Mucosa of rectum (tissue), 2 donors: ENCODE measurements around the gene TBX6.

Source experiments
- H3K27ac ChIP-seq, 2 donors: one replicate each; pipeline ENCODE4 v1.7.0; 2013; ENCODE audit warnings: inconsistent platforms in 2 of 2, low read depth in 2 of 2, low read length in 2 of 2
- H3K27me3 ChIP-seq, 2 donors: one replicate each; pipeline ENCODE4 v1.7.0; 2013; ENCODE audit warnings: low read length in 2 of 2; ENCODE audit not compliant: control insufficient read depth in 2 of 2, insufficient read depth in 2 of 2
- H3K36me3 ChIP-seq, 2 donors: one replicate each; pipeline ENCODE4 v1.7.0; 2013; ENCODE audit warnings: low read length in 2 of 2; ENCODE audit not compliant: control insufficient read depth in 2 of 2, insufficient read depth in 2 of 2
- H3K4me1 ChIP-seq, 2 donors: one replicate each; pipeline ENCODE4 v1.7.0; 2013; ENCODE audit warnings: low read length in 2 of 2, mild to moderate bottlenecking in 1 of 2; ENCODE audit not compliant: control insufficient read depth in 2 of 2, insufficient read depth in 2 of 2
- H3K4me3 ChIP-seq, 2 donors: one replicate each; pipeline ENCODE4 v1.7.0; 2013; ENCODE audit warnings: low read length in 2 of 2
- H3K9ac ChIP-seq, 2 donors: one replicate each; pipeline ENCODE4 v1.7.0; 2013; ENCODE audit warnings: low read length in 2 of 2, low read depth in 1 of 2, mild to moderate bottlenecking in 1 of 2
- H3K9me3 ChIP-seq, 2 donors: one replicate each; pipeline ENCODE4 v1.7.0; 2013; ENCODE audit warnings: low read length in 2 of 2; ENCODE audit not compliant: control insufficient read depth in 2 of 2
- donor health status: healthy.
- donor health status: Normal muscosa, but diverticular disease.

TBX6 gene

GRCh38 chr16:30113711-30114333 is 22.1 kb upstream of the TBX6 start:
- Histone ChIP-seq H3K9me3 (no peaks in the 10 kb centered on the region), H3K4me3 (peak overlapping the region in 1 of 2 donors; percentile 49), H3K27me3 (no peaks in the 10 kb centered on the region), H3K9ac (peak overlapping the region; percentile 56 to 77), H3K36me3 (peaks cover 41 to 48% of the 10 kb centered on the region in 2 donors), H3K27ac (peak overlapping the region; percentile 86 to 90), H3K4me1 (peaks cover 50 to 57% of the 10 kb centered on the region in 2 donors)

DNA sequence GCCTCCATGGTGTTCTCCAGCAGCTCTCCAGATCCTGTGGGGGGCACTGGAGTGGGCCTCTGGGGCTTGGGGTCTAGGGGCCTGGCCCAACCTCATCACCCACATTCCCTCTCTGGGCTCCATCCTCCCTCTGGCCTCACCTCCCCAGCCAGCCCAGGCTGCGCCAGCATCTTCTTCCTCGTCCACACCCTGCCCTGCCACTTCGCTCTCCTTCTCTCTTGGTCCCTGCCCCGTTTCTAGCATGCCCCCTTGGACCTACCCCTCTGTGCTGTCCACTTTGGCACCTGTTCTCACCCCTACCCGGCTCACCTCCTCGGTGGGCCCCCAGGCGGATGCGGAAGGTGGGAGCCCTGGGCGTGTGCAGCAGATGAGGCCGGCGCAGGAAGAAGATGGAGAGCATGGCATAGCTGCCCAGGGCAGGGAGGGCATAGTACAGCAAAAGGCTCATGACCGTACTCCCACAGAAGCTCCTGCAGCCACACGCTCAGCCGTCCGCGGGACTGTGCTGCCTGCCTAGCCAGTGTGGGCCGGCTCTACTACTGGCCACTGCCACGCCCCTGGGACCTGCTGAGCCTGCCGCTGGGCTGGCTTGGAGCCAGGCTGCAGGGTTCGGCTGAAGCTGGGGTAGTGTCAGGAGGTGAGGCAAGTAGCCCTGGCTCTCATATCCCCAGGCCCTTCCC is 21.4 kb upstream of the TBX6 start, which contains the start of gene GDPD3:
Gene GDPD3, minus strand, starts transcription at position 507 of the 680 bp plus-strand sequence. Its CDS starts 59 bp downstream, at position 448.
- H3K4me1 ChIP-seq, result peaks cover 46 to 54% of the 10 kb centered on the region in 2 donors
- H3K4me3 ChIP-seq, result peak within 1 kb of the TSS; percentile 13 to 49
- no peaks in the 10 kb centered on the region for H3K9me3 ChIP-seq
- H3K27me3 ChIP-seq, result no peaks in the 10 kb centered on the region
- H3K9ac ChIP-seq, result peak within 1 kb of the TSS; percentile 56 to 77
- H3K27ac ChIP-seq, result peak within 1 kb of the TSS; percentile 86 to 90
- peaks cover 37 to 44% of the 10 kb centered on the region in 2 donors for H3K36me3 ChIP-seq

DNA sequence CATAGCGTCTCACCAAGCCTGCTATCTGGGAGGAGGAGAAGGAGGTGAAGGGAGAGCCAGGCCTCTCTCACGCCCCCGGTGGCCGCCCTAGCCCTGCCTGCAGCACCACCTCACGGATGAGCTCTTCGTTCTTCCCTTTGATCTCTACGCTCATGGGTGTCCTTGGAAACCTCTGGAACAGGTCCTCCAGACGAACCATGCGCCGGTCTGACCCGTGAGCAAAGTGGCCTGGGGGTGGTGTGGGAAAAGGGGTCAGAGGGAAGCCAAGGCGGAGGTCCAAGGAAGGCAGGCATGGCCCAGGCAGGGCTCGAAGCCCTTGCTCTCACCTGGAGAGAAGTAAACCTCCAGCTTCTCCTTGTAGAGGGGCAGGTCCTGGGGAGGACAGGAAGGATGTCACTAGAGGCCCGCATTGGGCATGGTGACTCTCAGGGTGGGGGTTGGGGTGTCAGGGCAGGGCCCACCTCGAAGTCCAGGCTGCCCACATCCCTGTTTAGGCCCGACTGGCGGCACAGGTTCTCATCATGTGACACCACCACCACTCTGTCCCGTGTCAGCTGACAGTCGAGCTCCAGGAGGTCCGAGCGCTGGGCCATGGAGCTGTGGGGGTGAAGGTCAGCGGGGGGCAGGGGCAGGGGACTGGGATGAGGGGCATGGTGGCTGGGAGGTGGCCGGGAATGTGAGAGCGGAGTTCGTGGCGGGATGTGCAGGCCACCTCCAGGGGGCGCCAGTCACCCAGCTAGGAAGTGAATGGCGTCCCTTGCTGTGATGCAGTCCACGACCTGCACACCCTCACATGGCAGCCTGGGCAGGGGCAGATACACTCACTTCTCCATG is 20.7 kb upstream of the TBX6 start:
- Histone ChIP-seq H3K27ac (peak overlapping the region; percentile 86 to 90), H3K4me3 (peak overlapping the region in 1 of 2 donors; percentile 49), H3K27me3 (no peaks in the 10 kb centered on the region), H3K9me3 (no peaks in the 10 kb centered on the region), H3K4me1 (peaks cover 38 to 46% of the 10 kb centered on the region in 2 donors), H3K36me3 (peaks cover 35 to 42% of the 10 kb centered on the region in 2 donors), H3K9ac (peak overlapping the region in 1 of 2 donors; percentile 77)

- Histone ChIP-seq H3K9ac (no peak overlapping the region), H3K4me1 (peaks cover 23 to 28% of the 10 kb centered on the region in 2 donors), H3K4me3 (no peak overlapping the region), H3K36me3 (peaks cover 31 to 33% of the 10 kb centered on the region in 2 donors), H3K9me3 (no peaks in the 10 kb centered on the region), H3K27ac (no peak overlapping the region), H3K27me3 (no peaks in the 10 kb centered on the region)
These were observed 18.9 kb upstream of the TBX6 start for GRCh38 chr16:30110661-30111060.

DNA sequence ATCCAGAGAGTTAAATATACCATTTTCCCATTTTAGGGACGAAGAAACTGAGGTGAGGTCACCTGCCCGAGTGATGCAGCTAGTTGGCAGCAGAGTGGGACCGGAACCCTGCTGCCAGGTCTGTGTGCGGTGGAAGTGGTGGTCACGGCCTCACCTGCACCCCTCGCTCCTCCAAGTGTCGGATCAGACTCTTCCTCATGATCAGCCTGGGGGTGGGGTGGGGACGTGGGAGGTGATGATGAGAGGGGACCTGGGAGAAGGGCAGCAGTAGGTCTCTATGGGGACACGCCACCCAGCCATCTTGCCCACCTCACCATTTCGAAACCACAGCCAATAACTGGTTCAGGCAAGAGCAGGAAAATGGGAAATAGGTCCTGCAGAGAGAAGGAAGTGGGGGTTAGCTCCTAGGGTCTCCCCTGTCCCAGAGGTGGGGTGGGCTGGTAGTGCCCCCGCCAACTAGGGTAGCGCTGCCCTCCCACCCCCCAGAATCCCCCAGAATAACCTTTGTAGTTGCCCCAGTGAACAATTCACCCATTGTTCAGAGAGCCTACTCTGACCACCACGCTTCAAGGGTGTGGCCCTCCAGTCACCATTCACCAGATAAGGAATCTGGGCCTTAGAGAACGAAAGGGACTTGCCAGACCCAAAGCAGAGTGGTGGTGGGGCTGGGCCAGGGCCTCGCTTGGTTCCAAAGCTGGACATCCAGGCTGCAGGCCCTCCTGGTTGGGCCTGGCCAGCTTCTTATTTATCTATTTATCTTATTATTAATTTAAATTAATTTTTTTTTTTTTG is 16.5 kb upstream of the TBX6 start:
- Histone ChIP-seq H3K9me3 (no peaks in the 10 kb centered on the region), H3K27me3 (no peaks in the 10 kb centered on the region), H3K9ac (no peak overlapping the region), H3K4me3 (no peak overlapping the region), H3K36me3 (peaks cover 36 to 45% of the 10 kb centered on the region in 2 donors), H3K4me1 (peaks cover 5 to 7% of the 10 kb centered on the region in 2 donors), H3K27ac (no peak overlapping the region)

DNA sequence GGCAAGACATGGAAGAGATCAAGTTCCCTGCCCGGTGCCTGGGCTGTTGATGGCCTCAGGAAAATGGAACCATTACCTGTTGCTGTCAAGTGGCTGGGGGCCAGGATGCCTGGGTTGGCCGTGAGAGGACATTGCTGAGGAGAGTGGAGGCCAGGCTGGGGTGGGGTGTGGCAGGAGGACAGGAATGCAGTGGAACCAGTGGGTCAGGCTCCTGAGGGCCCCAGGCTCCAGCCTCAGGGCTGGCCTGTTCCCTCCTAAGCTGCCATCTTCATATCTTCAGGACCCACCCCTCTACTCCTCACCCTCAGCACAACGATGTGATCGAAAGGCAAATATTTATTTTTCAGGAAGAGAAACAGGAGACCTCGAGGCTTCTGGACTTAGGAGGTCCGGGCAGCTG is 12.8 kb upstream of the TBX6 start:
- Histone ChIP-seq H3K4me1 (peaks cover 0 to 2% of the 10 kb centered on the region in 2 donors), H3K27ac (no peak overlapping the region), H3K4me3 (no peak overlapping the region), H3K27me3 (no peaks in the 10 kb centered on the region), H3K36me3 (peaks cover 20 to 31% of the 10 kb centered on the region in 2 donors), H3K9me3 (no peaks in the 10 kb centered on the region), H3K9ac (no peak overlapping the region)

- Histone ChIP-seq H3K9ac (no peak overlapping the region), H3K36me3 (peaks cover 19 to 31% of the 10 kb centered on the region in 2 donors), H3K4me3 (no peak overlapping the region), H3K27ac (no peak overlapping the region), H3K9me3 (no peaks in the 10 kb centered on the region), H3K27me3 (no peaks in the 10 kb centered on the region), H3K4me1 (peaks cover 0 to 2% of the 10 kb centered on the region in 2 donors)
These were observed 12.4 kb upstream of the TBX6 start for GRCh38 chr16:30104090-30104489.

DNA sequence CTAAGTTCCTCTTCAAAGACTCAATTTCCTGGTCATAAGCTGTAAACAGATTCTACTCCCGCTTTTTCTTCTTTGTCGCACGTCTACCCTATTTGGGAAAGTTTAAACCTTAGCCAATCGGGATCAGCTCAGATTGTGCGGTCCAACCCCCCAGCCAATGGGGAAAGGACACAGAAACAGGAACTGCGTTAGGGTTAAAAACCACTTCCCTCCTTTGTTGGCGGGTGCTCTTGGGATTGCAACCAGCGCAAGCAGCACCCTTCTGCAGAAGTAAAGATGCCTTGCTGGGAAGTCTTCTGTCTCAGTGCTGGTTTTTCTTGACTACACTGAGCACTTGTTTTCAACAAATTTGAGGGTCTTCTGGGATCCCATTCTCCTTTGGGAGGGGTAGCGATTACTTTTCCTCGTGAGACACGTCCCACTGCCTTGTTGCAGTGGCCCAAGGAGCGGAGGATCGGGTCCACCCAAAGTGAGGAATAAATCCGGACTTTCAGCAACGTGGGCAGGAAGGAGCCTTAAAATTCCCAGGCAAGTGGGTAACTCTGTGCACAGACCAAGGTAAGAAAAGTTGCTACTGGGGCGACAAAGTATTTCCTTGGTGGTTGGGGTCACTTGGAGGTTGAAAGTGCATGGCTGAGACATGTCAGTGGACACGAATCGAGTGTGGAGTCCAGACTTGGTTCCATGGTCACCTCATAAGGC is 5.3 kb upstream of the TBX6 start:
- H3K36me3 ChIP-seq, result peaks cover 11 to 14% of the 10 kb centered on the region in 2 donors
- H3K4me3 ChIP-seq, result peak overlapping the region in 1 of 2 donors; percentile 70
- H3K4me1 ChIP-seq, result peaks cover 23 to 25% of the 10 kb centered on the region in 2 donors
- no peaks in the 10 kb centered on the region for H3K27me3 ChIP-seq
- peak overlapping the region; percentile 79 to 87 for H3K9ac ChIP-seq
- H3K9me3 ChIP-seq, result peaks cover 0 to 7% of the 10 kb centered on the region in 2 donors
- H3K27ac ChIP-seq, result peak overlapping the region; percentile 88 to 93
